Neural progenitor cell (in vitro differentiated cells): ENCODE data around the gene WSCD2.

Experiments
- EZH2 ChIP-seq: fragments of 200-600 bp; sonication (generic); IDR thresholded peaks from 2 replicates; pipeline ENCODE4 v1.6.1; 2017; ENCODE audit warnings: antibody characterized with exemption, mild to moderate bottlenecking, moderate library complexity
- TF ChIP-seq, protein P1 (sequence below): fragments of 200-600 bp; sonication (generic); IDR thresholded peaks from 2 replicates; pipeline ENCODE4 v1.5.1; 2017; ENCODE audit warnings: antibody characterized with exemption, mild to moderate bottlenecking

DNA sequence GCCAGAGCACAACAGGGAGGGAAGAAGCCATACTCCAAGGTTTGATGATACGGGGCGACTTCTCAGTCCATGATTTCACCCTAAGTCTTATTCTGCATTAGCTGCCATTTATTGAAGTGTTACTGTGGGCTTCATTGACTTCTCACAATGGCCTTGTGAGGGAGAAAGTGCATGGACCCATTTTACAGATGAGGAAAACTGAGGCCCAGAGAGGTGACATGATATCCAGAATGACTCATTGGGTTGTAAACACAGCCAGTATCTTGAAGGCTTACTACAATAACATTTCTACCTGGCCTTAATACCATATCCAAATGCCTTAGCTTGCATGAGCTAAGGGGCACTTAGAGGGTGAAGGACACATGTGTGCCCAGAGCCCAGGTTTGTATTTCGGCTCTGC, 109.4 kb downstream of the WSCD2 start:
- TF ChIP-seq, protein P1, sequence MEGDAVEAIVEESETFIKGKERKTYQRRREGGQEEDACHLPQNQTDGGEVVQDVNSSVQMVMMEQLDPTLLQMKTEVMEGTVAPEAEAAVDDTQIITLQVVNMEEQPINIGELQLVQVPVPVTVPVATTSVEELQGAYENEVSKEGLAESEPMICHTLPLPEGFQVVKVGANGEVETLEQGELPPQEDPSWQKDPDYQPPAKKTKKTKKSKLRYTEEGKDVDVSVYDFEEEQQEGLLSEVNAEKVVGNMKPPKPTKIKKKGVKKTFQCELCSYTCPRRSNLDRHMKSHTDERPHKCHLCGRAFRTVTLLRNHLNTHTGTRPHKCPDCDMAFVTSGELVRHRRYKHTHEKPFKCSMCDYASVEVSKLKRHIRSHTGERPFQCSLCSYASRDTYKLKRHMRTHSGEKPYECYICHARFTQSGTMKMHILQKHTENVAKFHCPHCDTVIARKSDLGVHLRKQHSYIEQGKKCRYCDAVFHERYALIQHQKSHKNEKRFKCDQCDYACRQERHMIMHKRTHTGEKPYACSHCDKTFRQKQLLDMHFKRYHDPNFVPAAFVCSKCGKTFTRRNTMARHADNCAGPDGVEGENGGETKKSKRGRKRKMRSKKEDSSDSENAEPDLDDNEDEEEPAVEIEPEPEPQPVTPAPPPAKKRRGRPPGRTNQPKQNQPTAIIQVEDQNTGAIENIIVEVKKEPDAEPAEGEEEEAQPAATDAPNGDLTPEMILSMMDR = no peak
- no peak for TF ChIP-seq EZH2
